GM18499 (cell line): ENCODE data around the gene CREBZF.
"Not testable (repeated sequence)": the region's sequence is repeated elsewhere in the genome, so short reads cannot be mapped to it uniquely, and the experiment has no call there.

Experiments
- ATAC-seq: cut with Tn5 transposase; IDR thresholded peaks from one replicate; pipeline ENCODE4 v1.9.1; 2021; ENCODE audit warnings: moderate number of reproducible peaks; ENCODE audit not compliant: insufficient read depth, unreplicated experiment

Gene CREBZF

DNA sequence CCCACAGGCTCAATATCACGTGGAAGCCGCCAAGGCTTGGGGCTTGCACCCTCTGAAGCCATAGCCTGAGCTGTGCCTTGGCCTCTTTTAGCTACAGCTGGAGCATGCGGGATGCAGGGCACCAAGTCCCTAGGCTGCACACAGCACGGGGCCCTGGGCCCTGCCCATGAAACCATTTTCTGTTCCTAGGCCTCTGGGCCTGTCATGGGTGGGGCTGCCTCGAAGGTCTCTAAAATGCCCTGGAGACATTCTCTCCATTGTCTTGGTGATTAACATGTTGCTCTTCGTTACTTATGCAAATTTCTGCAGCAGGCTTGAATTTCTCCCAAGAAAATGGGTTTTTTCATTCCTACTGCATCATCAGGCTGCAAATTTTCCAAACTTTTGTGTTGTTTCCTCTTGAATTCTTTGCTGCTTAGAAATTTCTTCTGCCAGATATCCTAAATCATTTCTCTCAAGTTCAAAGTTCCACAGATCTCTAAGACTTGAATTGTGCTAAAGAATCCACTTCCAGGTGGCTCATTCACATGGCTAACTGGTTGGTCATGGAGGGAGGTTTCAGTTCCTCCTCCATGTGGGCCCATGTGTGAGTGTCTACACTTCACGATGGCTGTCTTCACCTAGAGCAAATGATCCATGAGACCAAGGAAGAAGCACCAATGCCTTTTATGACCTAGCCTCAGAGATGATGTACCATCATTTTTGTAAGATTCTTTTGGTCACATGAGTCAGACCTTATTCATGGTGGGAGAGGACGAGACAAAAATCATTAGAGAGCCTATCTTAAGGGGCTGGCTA lies 7.4 kb upstream of the CREBZF start:
- no peak for ATAC-seq

DNA sequence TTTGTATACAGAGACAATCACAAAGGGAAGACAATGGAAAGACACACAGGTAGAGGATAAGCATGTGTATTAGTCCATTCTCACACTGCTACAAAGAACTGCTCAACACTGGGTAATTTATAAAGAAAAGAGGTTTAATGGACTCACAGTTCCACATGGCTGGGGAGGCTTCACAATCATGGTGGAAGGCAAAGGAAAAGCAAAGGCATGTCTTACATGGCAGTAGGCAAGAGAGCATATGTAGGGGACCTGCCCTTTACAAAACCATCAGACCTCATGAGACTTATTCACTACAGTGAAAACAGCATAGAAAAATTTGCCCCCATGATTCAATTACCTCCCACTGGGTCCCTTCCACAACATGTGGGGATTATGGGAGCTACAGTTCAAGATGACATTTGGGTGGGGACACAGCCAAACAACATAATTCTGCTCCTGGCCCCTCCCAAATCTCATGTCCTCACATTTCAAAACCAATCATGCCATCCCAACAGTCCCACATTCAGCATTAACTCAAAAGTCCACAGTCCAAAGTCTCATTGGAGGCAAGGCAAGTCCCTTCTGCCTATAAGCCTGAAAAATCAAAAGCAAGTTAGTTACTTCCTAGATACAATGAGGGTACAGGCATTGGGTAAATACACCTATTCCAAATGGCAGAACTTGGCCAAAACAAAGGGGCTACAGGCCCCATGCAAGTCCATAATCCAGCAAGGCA lies 6.2 kb upstream of the CREBZF start:
- not testable (repeated sequence) for ATAC-seq

DNA sequence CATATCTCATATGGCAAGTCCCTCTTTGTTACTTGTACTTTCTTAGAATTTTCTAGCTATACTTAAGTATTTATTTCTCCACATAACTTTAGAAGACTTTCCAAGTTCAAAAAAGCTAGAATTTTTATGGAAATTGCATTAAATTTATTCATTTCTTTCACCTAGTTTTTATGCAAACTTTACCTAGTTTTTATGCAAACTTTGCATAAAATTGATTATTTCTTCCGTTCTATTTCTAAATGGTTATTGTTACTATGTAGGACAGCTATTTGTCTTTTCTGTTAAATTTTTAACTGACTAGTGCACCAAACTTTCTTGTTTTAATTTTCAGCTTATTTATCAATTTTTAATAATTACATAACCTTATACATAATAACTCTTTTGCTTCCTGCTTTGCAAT lies 3.2 kb upstream of the CREBZF start:
- ATAC-seq, result no peak

DNA sequence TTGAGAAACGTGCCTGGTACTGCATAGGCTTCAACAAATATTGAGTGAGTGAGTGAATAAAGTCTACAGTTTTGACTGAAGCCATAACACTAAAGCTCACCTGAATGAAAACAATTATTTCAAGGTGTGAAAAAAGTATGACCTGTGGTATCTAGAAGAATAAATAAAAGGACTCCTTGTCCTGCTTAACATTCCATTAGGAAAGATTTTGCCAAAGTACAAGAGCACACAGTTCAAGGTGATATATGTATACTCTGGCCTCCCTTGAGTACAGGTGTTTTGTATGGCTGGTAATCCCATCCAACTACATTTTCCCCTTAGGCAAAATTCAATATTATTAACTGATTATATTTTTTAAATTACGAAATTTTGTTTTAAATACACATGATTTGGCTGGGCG lies 1.8 kb upstream of the CREBZF start:
- no peak for ATAC-seq

DNA sequence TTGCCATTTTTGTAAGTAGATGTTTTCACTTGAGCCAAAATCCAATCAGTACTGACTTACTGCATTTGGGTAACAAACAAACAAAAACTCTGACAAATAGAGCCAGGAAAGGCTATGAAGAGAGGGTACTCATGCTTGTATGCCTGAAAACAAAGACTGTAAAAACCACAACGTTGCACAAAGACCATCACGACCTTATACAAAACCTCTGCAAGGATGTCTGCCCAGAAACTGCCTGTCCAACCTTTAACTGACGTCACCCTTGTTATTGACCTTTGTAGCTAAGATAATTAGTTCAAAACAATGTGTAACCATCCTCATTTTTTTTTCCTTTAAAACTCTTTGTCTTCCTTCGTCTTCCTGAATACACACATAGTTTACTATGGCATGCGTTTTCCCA lies 804 bp upstream of the CREBZF start:
- ATAC-seq, result no peak

DNA sequence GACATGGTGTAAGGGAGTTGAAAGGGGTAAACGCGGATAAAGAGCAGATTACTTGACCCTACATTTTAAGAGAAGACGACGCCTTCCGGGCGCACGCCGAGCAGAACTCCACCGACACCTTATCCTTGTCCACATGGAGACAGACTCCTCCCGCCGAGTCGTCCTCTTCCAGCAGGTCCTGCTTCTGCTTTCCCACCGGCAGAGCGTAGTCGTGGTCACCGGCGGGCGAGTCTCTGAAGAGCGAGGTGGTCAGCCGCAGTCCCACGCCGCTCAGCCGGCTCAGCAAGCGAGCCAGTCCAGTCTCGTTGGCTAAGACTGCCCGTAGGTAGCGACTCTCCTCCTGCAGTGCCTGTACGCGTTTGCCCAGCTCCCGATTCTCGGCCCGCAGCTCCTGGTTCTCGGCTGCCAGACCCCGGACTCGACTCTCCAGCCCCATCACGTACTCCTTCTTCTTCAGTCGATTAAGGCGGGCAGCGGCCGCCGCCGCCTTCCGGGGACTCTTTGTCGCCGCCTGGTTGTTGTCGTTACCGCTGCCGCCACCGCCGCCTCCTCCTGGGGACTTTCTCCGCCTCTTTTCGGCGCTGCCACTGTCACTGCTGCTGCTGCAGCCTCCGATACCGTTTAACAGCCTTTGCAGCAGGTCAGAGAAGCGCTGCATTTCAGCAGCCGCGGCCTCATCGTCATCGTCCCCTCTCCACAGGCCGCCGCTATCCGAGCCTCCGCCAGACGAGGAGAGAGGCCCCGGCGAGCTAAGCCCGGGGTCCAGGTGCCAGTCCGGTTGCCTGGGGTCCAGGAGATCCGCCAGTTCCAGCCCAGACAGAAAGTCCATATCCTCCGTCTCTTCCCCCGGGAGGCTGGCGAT lies 945 bp downstream of the CREBZF start:
- ATAC-seq, result peak; percentile 41

DNA sequence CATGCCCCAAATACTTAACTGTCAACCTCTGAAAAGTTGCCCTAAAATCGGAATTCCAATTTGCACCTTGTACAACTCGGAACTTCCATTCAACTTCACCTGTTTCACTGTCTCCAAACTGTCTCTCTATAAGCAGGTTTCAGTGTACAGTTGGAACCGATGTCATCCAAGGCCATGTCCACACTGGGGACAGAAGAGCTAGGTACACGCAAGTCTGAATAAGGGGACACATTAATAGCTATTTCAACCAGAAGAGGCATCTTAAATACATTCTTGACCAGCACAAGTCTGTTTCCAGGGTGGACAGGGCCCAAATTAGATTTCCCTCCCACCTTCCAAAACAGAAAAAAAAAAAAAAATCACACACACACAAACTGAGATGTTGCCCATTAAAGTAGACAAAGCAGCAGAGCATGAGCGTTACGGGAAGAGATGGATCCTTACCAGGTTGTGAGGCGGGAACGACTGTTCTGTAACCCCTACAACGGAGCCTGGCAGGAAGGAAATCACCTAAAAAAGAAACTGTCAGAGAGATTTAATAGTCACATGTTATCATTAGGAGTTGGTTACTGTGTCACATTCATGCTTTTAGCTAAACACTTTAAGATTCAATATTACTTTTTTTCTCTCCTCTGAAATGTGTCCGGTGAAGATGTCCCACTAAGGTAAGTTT lies 1.7 kb downstream of the CREBZF start:
- no peak for ATAC-seq

DNA sequence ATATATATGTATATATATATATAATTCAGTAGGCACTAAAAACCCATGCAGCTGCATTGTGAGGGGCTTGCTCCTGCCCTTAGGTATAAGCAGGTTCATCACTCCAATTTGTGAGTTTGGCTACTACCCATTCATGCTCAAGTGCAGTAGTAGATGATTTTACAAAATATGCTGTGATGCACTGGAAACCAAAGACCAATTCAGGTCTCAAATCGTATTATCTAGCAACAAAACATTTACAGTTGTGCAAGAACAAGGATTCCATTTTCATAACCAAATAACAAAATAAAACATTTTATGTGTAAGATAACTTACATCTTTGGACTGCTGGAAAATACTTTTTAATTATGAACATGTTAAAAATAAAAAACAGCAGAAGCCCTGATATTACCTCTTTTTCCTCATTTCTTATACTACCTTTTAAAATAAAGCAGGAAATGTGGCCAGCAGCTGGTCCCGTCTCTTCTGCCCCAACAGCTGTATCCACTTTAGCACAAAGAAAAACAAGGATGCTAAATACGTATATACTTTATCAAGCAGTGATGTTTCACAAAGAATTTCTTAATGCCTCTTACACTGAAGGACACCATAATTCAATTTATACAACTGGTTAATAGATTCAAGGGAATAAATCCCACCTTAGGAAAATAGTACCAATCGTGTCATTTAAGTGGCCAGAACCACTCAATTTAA lies 2.8 kb downstream of the CREBZF start:
- ATAC-seq, result no peak

DNA sequence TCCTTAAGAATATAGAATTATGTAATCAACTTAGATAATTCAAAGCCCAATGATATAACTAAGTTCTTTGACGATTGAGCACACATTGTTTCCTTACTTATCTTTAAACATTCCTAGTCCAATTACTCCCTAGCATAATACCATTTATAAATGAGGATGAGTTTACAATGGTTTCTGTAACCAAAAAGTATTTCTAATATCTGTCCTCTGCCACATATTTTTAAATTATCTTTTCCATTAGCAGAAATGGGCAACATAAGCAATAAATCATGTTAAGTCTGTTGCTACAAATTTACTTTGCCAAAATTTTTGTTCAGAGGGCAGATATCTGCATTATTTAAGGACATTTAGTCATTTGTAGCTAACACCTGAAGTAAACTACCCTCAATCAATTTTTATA lies 6.7 kb downstream of the CREBZF start:
- no peak for ATAC-seq

DNA sequence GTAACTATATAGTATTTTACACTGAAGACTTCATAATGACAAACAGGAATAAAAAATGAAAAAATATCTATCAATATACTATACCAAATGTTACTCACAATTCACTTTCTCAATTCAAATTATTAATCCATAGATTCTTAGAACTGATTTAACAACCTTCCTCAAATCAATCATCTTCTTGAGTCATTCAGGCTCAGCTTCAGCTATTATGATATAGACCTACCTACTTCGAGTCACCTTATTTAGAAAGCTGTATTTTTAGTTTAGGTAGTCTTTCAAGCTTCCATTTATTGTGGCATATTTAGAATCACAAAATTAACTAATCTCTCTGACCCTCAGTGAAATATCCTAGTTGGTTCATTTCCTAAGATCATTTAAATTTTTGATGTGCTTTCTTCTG lies 8.2 kb downstream of the CREBZF start:
- no peak for ATAC-seq

DNA sequence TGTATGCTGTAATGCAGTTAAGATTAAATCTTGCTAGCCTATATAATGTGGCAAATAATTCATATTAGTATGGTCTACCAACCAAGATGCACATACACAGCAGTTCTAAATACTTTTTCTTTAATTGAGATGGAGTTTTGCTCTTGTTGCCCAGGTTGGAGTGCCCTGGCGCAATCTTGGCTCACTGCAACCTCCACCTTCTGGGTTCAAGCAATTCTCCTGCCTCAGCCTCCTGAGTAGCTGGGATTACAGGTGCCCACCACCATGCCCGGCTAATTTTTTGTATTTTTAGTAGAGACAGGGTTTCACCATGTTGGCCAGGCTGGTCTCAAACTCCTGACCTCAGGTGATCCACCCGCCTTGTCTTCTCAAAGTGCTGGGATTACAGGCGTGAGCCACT lies 10.6 kb downstream of the CREBZF start:
- ATAC-seq, result not testable (repeated sequence)

DNA sequence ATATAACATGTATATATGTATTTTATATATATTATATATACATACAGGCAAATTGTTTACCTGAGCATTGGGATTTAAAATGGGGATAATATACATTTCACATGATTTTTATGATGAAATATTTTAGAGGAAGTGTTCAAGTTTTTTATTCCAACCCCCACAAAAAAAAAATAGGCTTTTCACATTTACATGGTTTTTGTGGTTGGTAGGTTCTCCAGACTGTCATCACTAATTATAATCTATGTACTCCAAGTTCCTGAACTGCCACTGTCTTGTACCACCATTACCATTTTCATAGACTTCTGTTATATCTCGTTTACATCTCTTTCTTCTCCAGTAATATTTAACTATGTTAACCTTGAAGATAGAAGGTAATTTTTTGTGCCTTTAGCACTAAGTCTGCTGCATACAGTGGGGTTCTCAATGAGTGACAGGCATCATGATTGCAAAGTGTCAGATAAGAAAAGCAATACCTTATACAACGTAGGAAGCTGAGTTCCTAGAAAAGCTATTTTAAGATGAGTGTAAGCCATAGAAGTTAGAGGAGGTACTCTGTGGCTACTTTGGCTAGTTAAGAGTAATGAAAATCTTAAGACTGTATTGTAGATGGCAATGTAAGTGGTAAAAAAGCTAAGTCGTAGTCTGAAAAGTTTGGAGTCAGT lies 12.0 kb downstream of the CREBZF start:
- ATAC-seq, result no peak

DNA sequence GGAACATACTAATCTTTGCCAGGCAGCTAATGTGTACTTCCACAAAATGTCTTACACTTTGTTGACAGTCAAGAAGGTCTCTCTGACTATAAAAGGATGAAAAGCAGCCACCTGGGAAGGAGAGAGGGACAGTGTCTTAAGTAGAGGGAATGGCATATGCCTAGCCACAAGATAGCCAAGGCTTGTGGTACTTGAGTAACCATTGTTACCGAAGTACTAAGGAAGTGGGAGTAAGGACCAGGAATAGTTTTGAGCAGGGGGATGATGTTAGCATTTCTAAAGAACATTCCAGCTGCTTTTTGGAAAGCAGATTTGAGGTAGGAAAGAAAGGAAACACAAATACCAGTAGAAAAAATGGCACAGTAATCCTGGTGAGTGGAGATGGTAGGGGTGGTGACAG lies 13.8 kb downstream of the CREBZF start:
- no peak for ATAC-seq

DNA sequence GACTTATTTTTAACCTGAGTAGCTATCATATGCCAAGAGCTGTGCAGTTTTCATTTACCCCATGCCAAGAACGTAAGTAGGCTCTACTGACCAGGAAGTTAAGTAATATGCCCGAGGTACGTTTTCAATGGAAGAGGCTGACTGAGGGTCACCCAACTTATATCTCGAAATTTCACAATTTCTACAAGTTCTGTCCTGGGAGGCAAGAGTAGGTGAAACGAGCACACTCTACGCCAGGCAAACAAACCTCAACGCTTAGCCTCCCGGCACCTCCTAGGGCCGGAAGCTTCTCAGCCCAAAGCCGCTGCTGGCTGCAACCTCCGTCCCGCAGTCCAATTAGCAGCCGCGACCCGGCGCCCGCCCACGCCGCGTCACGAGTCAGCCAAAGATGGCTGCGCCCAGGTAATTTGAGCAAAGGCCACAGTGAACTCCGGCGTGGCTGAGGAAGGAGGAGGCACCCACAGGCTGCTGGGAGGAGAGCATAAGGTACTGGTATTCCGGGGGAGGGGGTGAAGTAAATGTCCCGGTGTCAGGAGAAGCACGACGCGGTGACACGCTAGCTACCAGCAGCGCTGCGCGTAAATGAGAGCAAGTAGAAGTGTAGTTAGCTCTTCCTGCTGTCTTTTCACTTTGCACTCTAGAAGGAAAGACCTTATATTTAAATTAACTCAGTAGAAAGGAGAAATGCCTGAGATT lies 17.2 kb downstream of the CREBZF start, which contains the start of gene TMEM126A:
TSS of gene TMEM126A (plus strand) at position 364 of the 696 bp plus-strand sequence. CDS start 2,289 bp downstream, outside the sequence.
- ATAC-seq, result peak; percentile 96

DNA sequence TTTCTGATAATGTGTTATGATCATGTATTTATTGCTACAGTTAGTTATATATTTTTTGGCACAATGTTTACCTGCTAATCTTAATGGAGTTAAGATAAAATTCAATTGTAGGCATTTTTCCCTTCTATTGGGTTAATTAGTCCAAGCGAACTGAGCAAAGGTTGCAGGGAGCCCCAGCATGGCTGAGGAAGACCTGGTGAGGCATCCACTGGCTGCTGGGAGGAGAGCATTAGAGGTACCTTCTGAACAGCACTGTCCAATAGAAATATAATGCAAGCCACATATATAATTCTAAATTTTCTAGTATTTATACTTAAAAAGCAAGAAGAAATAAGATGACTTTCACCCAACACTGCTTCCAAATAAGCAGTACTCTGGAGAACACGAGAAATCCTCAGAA lies 17.9 kb downstream of the CREBZF start:
- ATAC-seq, result no peak

DNA sequence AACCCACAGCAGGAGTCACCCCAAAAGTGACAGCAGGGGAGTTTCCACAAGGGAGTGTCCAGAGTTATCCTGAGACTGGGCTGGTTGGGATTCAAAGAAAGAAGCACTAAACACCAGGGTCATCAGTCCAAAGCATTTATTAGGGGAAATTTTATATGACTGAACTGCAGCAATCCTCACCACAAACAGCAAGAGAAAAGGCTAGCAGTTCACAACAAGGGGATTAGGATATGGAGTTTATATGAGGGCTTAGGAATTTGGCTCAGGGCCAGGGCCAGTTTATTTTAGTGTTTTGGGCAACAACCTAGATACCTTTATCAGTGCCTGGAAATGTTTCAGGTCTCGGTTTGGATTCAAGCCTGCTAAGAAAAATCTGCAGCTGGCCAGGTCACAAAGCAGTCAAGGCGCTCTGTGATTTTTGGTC lies 21.7 kb downstream of the CREBZF start:
- ATAC-seq, result no peak

DNA sequence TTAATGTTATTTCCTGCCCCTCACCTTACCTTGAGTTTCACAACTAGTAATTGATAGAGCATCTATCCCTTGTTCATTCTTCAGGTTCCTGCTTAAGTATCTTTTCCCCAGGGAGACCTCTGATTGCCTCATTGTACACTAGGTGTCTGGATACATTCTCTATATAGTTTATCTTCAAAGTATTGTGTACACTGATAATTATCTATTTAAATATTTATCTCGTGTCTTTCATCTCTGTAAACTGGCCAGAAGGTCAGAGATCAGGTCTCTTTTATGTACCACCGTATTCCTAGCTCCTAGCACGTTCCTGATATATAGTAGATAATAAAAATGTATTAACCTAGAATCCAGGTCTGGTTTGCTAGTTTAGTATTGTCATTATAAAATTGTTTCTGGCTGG lies 30.2 kb downstream of the CREBZF start:
- ATAC-seq, result no peak

DNA sequence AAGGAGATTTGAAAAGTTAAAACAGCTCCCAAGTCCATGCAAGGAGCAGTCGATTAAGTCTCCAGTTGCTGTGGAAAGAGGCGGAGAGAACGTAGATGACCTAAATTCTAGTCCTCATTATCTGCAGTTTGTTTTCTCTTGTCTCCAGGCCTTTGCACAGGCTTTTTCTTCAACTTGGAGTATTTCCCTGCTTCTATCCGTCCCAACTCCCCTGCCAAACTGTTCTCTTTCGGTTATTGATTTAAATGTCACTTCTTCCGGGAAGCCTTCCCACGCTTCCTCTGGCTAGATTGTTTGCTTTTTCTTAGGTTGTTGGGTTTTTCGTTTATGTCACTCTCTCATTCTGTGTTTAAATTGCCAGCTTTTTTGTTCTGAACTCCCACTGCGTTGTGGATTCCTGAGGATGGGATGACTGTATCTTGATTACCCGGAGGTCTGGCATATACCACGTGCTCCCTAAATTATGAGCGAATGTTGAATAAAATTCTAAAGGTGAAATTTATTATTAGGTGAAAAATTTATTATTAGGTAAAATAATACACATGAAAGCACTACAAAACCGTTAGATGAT lies 36.1 kb downstream of the CREBZF start:
- ATAC-seq, result peak; percentile 5
